SK-N-SH (cell line): ENCODE results near the gene TEX44. TPM values are rescaled to one million over a fixed set of nuclear protein-coding genes. Genes with fewer than 3 reads are reported as not detected.

Experiments used
- CTCF ChIA-PET: fragments of 300-600, 350-600 bp; formaldehyde crosslinking; extraction: SDS; loops from one replicate; lab custom pipeline; 2021; lab: Yijun Ruan, JAX
- POLR2A ChIA-PET: fragments of 350-600 bp; sonication (Branson Sonifier 250); formaldehyde crosslinking; extraction: SDS; loops from one replicate; lab custom pipeline; 2020; ENCODE audit warnings: antibody characterized with exemption, inconsistent platforms; lab: Yijun Ruan, JAX
- DNase-seq: peaks from one replicate; pipeline ENCODE4 v3.0.0; 2012
- H2AFZ ChIP-seq: fragments of 200-600 bp; sonication (generic); 2 replicates; pipeline ENCODE4 v1.8.1; 2016; ENCODE audit warnings: antibody characterized with exemption, mild to moderate bottlenecking, low read depth
- H3F3A ChIP-seq: fragments of 200-600 bp; sonication (generic); replicated peaks from 2 replicates; pipeline ENCODE3; 2016; ENCODE audit warnings: antibody characterized with exemption, mild to moderate bottlenecking; ENCODE audit not compliant: insufficient read depth
- H3K27ac ChIP-seq, 2 experiments: fragments of 200-500 bp in 1 of 2; fragments of 200-600 bp in 1 of 2; sonication (Bioruptor generic) in 1 of 2; sonication (generic), shearing (Covaris generic) in 1 of 2; 2 replicates each; pipeline versions ENCODE4 v1.5.1 to v1.6.1; 2014 to 2016; ENCODE audit warnings: low read depth in 2 of 2, inconsistent platforms in 1 of 2, low read length in 1 of 2, mild to moderate bottlenecking in 1 of 2, mixed read lengths in 1 of 2
- H3K27me3 ChIP-seq: fragments of 200-600 bp; sonication (generic), shearing (Covaris generic); 2 replicates; pipeline ENCODE4 v1.6.1; 2016; ENCODE audit warnings: mixed run types; ENCODE audit not compliant: insufficient read depth
- H3K36me3 ChIP-seq, 2 experiments: fragments of 200-500 bp in 1 of 2; fragments of 200-600 bp in 1 of 2; sonication (Bioruptor generic) in 1 of 2; sonication (generic) in 1 of 2; replicated peaks in 1 of 2; 2 replicates each; pipeline versions ENCODE3 to v1.5.1; 2014 to 2016; ENCODE audit warnings: low read length in 1 of 2, mild to moderate bottlenecking in 1 of 2; ENCODE audit not compliant: insufficient read depth in 2 of 2, control insufficient read depth in 1 of 2
- H3K4me1 ChIP-seq, 2 experiments: fragments of 200-500 bp in 1 of 2; fragments of 200-600 bp in 1 of 2; sonication (Bioruptor generic) in 1 of 2; sonication (generic), shearing (Covaris generic) in 1 of 2; 2 replicates each; pipeline versions ENCODE4 v1.5.1 to v1.6.1; 2014 to 2016; ENCODE audit warnings: low read depth in 1 of 2, low read length in 1 of 2, mixed run types in 1 of 2; ENCODE audit not compliant: insufficient read depth in 2 of 2, control insufficient read depth in 1 of 2
- H3K4me2 ChIP-seq: fragments of 200-600 bp; sonication (generic), shearing (Covaris generic); 2 replicates; pipeline ENCODE4 v1.6.1; 2017; ENCODE audit warnings: mixed run types
- H3K4me3 ChIP-seq, 2 experiments: fragments of 200-500 bp in 1 of 2; fragments of 200-600 bp in 1 of 2; sonication (Bioruptor generic) in 1 of 2; sonication (generic), shearing (Covaris generic) in 1 of 2; 2 replicates each; pipeline versions ENCODE4 v1.5.1 to v1.8.1; 2014 to 2016; ENCODE audit warnings: low read depth in 2 of 2, inconsistent platforms in 1 of 2, low read length in 1 of 2, mild to moderate bottlenecking in 1 of 2, mixed read lengths in 1 of 2, moderate library complexity in 1 of 2
- H3K79me2 ChIP-seq: fragments of 200-600 bp; sonication (generic); 2 replicates; pipeline ENCODE4 v1.8.1; 2017; ENCODE audit warnings: mild to moderate bottlenecking; ENCODE audit not compliant: insufficient read depth
- H3K9ac ChIP-seq: fragments of 200-600 bp; sonication (generic); 2 replicates; pipeline ENCODE4 v1.6.1; 2017; ENCODE audit warnings: mixed run types
- H3K9me2 ChIP-seq: fragments of 200-600 bp; sonication (generic); 2 replicates; pipeline ENCODE4 v1.6.1; 2017; ENCODE audit warnings: mixed run types
- H3K9me3 ChIP-seq: fragments of 200-600 bp; sonication (generic); 2 replicates; pipeline ENCODE4 v1.6.1; 2017; ENCODE audit warnings: mixed run types, mild to moderate bottlenecking, moderate library complexity
- H4K20me1 ChIP-seq: fragments of 200-600 bp; sonication (generic); 2 replicates; pipeline ENCODE4 v1.6.1; 2017; ENCODE audit warnings: mild to moderate bottlenecking, mixed run types; ENCODE audit not compliant: insufficient read depth
- CHD2 ChIP-seq: fragments of 150-350 bp; IDR thresholded peaks from 2 replicates; pipeline ENCODE4 v1.6.1; 2018; ENCODE audit warnings: low read length; ENCODE audit not compliant: partially characterized antibody
- ELF1 ChIP-seq: IDR thresholded peaks from 2 replicates; pipeline ENCODE4 v1.4.0; 2012
- EP300 ChIP-seq, 2 experiments: IDR thresholded peaks; 2 replicates each; pipeline versions ENCODE4 v1.4.0 to v1.6.1; 2012; ENCODE audit warnings: borderline replicate concordance in 1 of 2, low read depth in 1 of 2, low read length in 1 of 2
- EZH2phosphoT487 ChIP-seq: fragments of 200-600 bp; sonication (generic); IDR thresholded peaks from 2 replicates; pipeline ENCODE4 v1.6.1; 2017; ENCODE audit warnings: low read depth, mixed run types, mild to moderate bottlenecking, antibody characterized with exemption, moderate library complexity, borderline replicate concordance
- FOXM1 ChIP-seq: IDR thresholded peaks from 2 replicates; pipeline ENCODE4 v1.4.0; 2012; ENCODE audit warnings: low read depth, mild to moderate bottlenecking
- MEF2A ChIP-seq: IDR thresholded peaks from 2 replicates; pipeline ENCODE4 v1.4.0; 2012; ENCODE audit warnings: low read depth, borderline replicate concordance
- NFIC ChIP-seq: IDR thresholded peaks from 2 replicates; pipeline ENCODE4 v1.4.0; 2012; ENCODE audit warnings: borderline replicate concordance
- RAD21 ChIP-seq: IDR thresholded peaks from 2 replicates; pipeline ENCODE4 v1.6.1; 2012; ENCODE audit warnings: mild to moderate bottlenecking, low read length
- RCOR1 ChIP-seq: fragments of 150-350 bp; IDR thresholded peaks from 2 replicates; pipeline ENCODE4 v1.6.1; 2017; ENCODE audit warnings: antibody characterized with exemption, low read length
- RFX5 ChIP-seq: IDR thresholded peaks from 2 replicates; pipeline ENCODE4 v1.6.1; 2012; ENCODE audit warnings: mild to moderate bottlenecking, improper control_type of control experiment, low read length
- SIN3A ChIP-seq: IDR thresholded peaks from 2 replicates; pipeline ENCODE4 v1.6.1; 2012; ENCODE audit warnings: low read depth, mild to moderate bottlenecking, low read length, moderate library complexity, borderline replicate concordance
- TAF1 ChIP-seq: IDR thresholded peaks from 2 replicates; pipeline ENCODE4 v1.6.1; 2012; ENCODE audit warnings: low read depth, mild to moderate bottlenecking, low read length, moderate library complexity, borderline replicate concordance
- TCF12 ChIP-seq: IDR thresholded peaks from 2 replicates; pipeline ENCODE4 v1.4.0; 2012
- TEAD4 ChIP-seq: IDR thresholded peaks from 2 replicates; pipeline ENCODE4 v1.4.0; 2012; ENCODE audit warnings: mild to moderate bottlenecking, borderline replicate concordance; ENCODE audit not compliant: insufficient read depth
- YY1 ChIP-seq: IDR thresholded peaks from 2 replicates; pipeline ENCODE4 v1.4.0; 2012; ENCODE audit warnings: low read depth, mild to moderate bottlenecking
- WGBS: methylation state at CpG from one replicate; pipeline ENCODE4 v1.1.6; 2017; ENCODE audit warnings: low lambda C conversion rate; 5-methylcytosine and 5-hydroxymethylcytosine counted together
- polyA plus RNA-seq, 3 experiments: library from polyadenylated mRNA; depleted of rRNA; stranded (reverse); fragments of >200 nt; gene quantifications; 2 replicates each; pipeline ENCODE4 v1.2.3, GENCODE V29; 2012
- TF ChIP-seq, protein P1 (sequence below): IDR thresholded peaks from 2 replicates; pipeline ENCODE4; 2012
- TF ChIP-seq, protein P2 (sequence below): fragments of 150-350 bp; IDR thresholded peaks from 2 replicates; pipeline ENCODE4 v1.6.1; 2016; ENCODE audit warnings: mild to moderate bottlenecking, low read depth, low read length
- TF ChIP-seq, protein P3 (sequence below): IDR thresholded peaks from 2 replicates; pipeline ENCODE4 v1.4.0; 2012; ENCODE audit warnings: low read depth
- TF ChIP-seq, protein P4 (sequence below): fragments of 200-600 bp; sonication (generic); IDR thresholded peaks from 2 replicates; pipeline ENCODE4 v1.6.1; 2017; ENCODE audit warnings: antibody characterized with exemption, mild to moderate bottlenecking, moderate library complexity

Gene TEX44
- polyA plus RNA-seq, 1 of the 3 experiments (the other 2 are of a cell fraction) = not detected

DNA sequence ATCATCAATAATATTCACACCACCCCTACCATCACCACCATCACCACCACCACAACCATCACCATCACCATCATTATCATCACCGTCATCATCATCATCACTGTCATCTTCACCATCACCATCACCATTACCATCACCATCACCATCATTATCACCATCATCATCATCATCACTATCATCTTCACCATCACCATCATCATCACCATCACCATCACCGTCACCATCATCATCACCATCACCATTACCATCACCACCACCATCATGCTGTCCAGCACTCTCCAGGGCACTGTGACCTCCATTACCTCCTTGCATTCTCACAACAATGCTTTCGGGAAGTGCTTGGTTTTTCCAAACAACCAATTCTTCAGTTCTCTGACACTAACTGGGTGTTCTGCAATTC, 13.1 kb upstream of the TEX44 start:
- H3K36me3 ChIP-seq = no peaks in the 10 kb centered on the region
- H3K79me2 ChIP-seq = no peaks in the 10 kb centered on the region
- CTCF ChIA-PET = no interaction called here
- no peak overlapping the region for H3K4me3 ChIP-seq
- H3K4me1 ChIP-seq = no peaks in the 10 kb centered on the region
- no peak for DNase-seq
- WGBS = 78% methylated on average over 3 of the region's 3 CpGs
- H3K27me3 ChIP-seq = no peaks in the 10 kb centered on the region
- H4K20me1 ChIP-seq = no peaks in the 10 kb centered on the region
- no peaks in the 10 kb centered on the region for H3F3A ChIP-seq
- POLR2A ChIA-PET = no interaction called here
- no peak overlapping the region for H3K9ac ChIP-seq
- no peaks in the 10 kb centered on the region for H3K9me2 ChIP-seq
- H3K27ac ChIP-seq = no peak overlapping the region
- no peaks in the 10 kb centered on the region for H3K9me3 ChIP-seq
- no peak overlapping the region for H3K4me2 ChIP-seq
- TF ChIP-seq, protein P1, sequence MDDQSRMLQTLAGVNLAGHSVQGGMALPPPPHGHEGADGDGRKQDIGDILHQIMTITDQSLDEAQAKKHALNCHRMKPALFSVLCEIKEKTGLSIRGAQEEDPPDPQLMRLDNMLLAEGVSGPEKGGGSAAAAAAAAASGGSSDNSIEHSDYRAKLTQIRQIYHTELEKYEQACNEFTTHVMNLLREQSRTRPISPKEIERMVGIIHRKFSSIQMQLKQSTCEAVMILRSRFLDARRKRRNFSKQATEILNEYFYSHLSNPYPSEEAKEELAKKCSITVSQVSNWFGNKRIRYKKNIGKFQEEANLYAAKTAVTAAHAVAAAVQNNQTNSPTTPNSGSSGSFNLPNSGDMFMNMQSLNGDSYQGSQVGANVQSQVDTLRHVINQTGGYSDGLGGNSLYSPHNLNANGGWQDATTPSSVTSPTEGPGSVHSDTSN = no peak
- TF ChIP-seq YY1 (no peak), TAF1 (no peak), RAD21 (no peak)
- no peak overlapping the region for H2AFZ ChIP-seq

DNA sequence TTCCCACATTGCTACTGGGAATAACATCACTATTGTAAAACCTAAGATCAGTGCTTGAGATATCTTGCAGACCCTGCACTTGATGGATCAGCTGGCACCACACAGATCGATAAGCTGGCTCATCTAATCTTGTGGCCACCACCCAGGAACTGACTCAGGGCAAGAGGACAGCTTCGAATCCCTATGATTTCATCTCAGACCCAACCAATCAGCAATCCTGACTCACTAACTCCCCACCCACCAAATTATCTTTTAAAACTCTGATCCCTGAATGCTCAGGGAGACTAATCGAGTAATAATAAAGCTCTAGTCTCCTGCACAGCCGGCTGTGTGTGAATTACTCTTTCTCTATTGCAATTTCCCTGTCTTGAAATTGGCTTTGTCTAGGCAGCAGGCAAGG, 11.3 kb upstream of the TEX44 start:
- Histone ChIP-seq H3F3A (no peaks in the 10 kb centered on the region), H3K4me2 (no peak overlapping the region), H3K4me3 (no peak overlapping the region), H4K20me1 (no peaks in the 10 kb centered on the region), H3K36me3 (no peaks in the 10 kb centered on the region), H3K9me3 (no peaks in the 10 kb centered on the region), H3K27ac (no peak overlapping the region), H3K9ac (no peak overlapping the region), H3K27me3 (no peaks in the 10 kb centered on the region), H2AFZ (no peak overlapping the region), H3K79me2 (no peaks in the 10 kb centered on the region), H3K9me2 (no peaks in the 10 kb centered on the region), H3K4me1 (no peaks in the 10 kb centered on the region)
- ChIA-PET POLR2A (no interaction called here), CTCF (interaction anchor here (1.1 to 1.3 kb wide), 4 partner anchors 15 to 31 kb away, joined by 3 to 5 read pairs (median 4); no protein-coding TSS in a partner anchor)
- 38% methylated on average over 3 of the region's 4 CpGs for WGBS
- no peak for TF ChIP-seq TCF12
- no peak for TF ChIP-seq RAD21
- TF ChIP-seq RCOR1 = no peak
- TF ChIP-seq NFIC = no peak
- no peak for TF ChIP-seq MEF2A
- TF ChIP-seq, protein P2, sequence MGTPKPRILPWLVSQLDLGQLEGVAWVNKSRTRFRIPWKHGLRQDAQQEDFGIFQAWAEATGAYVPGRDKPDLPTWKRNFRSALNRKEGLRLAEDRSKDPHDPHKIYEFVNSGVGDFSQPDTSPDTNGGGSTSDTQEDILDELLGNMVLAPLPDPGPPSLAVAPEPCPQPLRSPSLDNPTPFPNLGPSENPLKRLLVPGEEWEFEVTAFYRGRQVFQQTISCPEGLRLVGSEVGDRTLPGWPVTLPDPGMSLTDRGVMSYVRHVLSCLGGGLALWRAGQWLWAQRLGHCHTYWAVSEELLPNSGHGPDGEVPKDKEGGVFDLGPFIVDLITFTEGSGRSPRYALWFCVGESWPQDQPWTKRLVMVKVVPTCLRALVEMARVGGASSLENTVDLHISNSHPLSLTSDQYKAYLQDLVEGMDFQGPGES = no peak
- TF ChIP-seq, protein P3, sequence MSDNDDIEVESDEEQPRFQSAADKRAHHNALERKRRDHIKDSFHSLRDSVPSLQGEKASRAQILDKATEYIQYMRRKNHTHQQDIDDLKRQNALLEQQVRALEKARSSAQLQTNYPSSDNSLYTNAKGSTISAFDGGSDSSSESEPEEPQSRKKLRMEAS = no peak
- no peak for DNase-seq

DNA sequence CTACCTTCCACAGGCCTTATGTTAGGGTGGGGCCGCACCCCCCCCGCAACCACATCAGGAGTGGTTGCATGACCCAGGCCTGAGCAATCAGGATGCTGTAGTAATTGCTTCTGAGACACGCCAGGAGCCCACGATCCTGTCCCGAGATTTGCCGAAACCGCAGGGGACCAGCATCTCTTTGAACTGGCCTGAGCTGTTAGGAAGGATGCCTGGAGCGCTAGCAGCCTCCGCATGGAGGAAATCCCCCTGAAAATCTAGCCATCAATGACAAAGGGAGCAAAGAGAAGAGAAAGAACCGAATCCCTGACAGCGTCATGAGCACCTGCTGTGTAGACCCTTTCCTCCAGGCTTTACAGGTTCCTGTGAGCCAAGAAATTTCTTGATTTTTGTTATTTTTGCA, 8.7 kb upstream of the TEX44 start:
- no peaks in the 10 kb centered on the region for H3K79me2 ChIP-seq
- DNase-seq = no peak
- H3K27ac ChIP-seq = no peak overlapping the region
- H3K4me2 ChIP-seq = no peak overlapping the region
- ChIA-PET CTCF (no interaction called here), POLR2A (no interaction called here)
- H3K9ac ChIP-seq = no peak overlapping the region
- H3K4me1 ChIP-seq = no peaks in the 10 kb centered on the region
- H3K36me3 ChIP-seq = no peaks in the 10 kb centered on the region
- no peaks in the 10 kb centered on the region for H4K20me1 ChIP-seq
- no peaks in the 10 kb centered on the region for H3K27me3 ChIP-seq
- H3K9me3 ChIP-seq = no peaks in the 10 kb centered on the region
- 80% methylated on average over 11 of the region's 11 CpGs for WGBS
- no peak overlapping the region for H3K4me3 ChIP-seq
- H3F3A ChIP-seq = no peaks in the 10 kb centered on the region
- H2AFZ ChIP-seq = no peak overlapping the region
- no peaks in the 10 kb centered on the region for H3K9me2 ChIP-seq
- no peak for TF ChIP-seq SIN3A
- no peak for TF ChIP-seq FOXM1
- no peak for TF ChIP-seq EZH2phosphoT487
- no peak for TF ChIP-seq EP300 (IDR thresholded peaks at IDR 0.05; ENCODE audit: borderline replicate concordance in 1 of 2, low read depth in 1 of 2, low read length in 1 of 2)
- no peak for TF ChIP-seq MEF2A
- TF ChIP-seq TEAD4 = no peak
- TF ChIP-seq, protein P4, sequence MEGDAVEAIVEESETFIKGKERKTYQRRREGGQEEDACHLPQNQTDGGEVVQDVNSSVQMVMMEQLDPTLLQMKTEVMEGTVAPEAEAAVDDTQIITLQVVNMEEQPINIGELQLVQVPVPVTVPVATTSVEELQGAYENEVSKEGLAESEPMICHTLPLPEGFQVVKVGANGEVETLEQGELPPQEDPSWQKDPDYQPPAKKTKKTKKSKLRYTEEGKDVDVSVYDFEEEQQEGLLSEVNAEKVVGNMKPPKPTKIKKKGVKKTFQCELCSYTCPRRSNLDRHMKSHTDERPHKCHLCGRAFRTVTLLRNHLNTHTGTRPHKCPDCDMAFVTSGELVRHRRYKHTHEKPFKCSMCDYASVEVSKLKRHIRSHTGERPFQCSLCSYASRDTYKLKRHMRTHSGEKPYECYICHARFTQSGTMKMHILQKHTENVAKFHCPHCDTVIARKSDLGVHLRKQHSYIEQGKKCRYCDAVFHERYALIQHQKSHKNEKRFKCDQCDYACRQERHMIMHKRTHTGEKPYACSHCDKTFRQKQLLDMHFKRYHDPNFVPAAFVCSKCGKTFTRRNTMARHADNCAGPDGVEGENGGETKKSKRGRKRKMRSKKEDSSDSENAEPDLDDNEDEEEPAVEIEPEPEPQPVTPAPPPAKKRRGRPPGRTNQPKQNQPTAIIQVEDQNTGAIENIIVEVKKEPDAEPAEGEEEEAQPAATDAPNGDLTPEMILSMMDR = no peak
- TF ChIP-seq ELF1 = no peak
- TF ChIP-seq RFX5 = no peak
- no peak for TF ChIP-seq CHD2
- TF ChIP-seq TCF12 = no peak
